T-helper 2 cell treated with Interferon-gamma antibody and Interleukin-4, amounts not matched to agents 5 μg/mL and 100 μg/mL, for 36 hours (primary cell): ENCODE results near the gene CAMKMT.
"Not testable (repeated sequence)": the region's sequence is repeated elsewhere in the genome, so short reads cannot be mapped to it uniquely, and the experiment has no call there.

Experiments used
- DNase-seq: peaks from one replicate; pipeline ENCODE4 v3.0.0; 2021; ENCODE audit warnings: low spot score
- H3K27ac Mint-ChIP-seq: one replicate; pipeline ENCODE4 v1.8.0; 2021; ENCODE audit warnings: mild to moderate bottlenecking, mixed read lengths
- H3K27me3 Mint-ChIP-seq: one replicate; pipeline ENCODE4 v1.8.0; 2021; ENCODE audit warnings: low read depth, mixed read lengths
- H3K36me3 Mint-ChIP-seq: one replicate; pipeline ENCODE4 v1.8.0; 2021; ENCODE audit warnings: low read depth, mixed read lengths
- H3K4me1 Mint-ChIP-seq: one replicate; pipeline ENCODE4 v1.8.0; 2021; ENCODE audit warnings: low read depth, mixed read lengths
- H3K4me3 Mint-ChIP-seq: one replicate; pipeline ENCODE4 v1.8.0; 2022; ENCODE audit warnings: mild to moderate bottlenecking, moderate library complexity, mixed read lengths
- H3K9me3 Mint-ChIP-seq: one replicate; pipeline ENCODE4 v1.8.0; 2021; ENCODE audit warnings: mixed read lengths

The CAMKMT gene

DNA sequence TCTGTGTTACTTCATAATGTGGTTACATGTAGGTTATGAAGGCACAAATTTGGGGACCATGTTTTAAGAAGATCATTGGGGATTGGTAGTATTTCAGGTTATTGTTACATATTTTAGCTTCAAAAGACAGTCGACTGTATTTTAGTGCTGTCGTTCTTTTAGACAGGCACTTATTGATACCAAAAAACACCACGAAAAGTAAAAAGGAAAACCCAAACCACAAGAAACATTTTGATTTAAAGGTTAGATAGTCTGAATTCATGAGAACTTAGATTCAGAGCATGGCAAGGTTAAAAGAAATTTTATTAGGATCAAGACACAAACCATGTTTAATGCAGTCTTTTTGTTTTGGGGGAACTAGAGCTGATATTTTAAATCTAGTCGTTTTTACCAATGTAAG is 209.0 kb downstream of the CAMKMT start:
- H3K9me3 Mint-ChIP-seq: no peaks in the 10 kb centered on the region
- H3K27ac Mint-ChIP-seq: no peak overlapping the region
- no peaks in the 10 kb centered on the region for H3K36me3 Mint-ChIP-seq
- H3K4me3 Mint-ChIP-seq: peak overlapping the region; percentile 6
- peaks cover 3% of the 10 kb centered on the region for H3K27me3 Mint-ChIP-seq
- peaks cover 13% of the 10 kb centered on the region for H3K4me1 Mint-ChIP-seq
- no peak for DNase-seq

DNA sequence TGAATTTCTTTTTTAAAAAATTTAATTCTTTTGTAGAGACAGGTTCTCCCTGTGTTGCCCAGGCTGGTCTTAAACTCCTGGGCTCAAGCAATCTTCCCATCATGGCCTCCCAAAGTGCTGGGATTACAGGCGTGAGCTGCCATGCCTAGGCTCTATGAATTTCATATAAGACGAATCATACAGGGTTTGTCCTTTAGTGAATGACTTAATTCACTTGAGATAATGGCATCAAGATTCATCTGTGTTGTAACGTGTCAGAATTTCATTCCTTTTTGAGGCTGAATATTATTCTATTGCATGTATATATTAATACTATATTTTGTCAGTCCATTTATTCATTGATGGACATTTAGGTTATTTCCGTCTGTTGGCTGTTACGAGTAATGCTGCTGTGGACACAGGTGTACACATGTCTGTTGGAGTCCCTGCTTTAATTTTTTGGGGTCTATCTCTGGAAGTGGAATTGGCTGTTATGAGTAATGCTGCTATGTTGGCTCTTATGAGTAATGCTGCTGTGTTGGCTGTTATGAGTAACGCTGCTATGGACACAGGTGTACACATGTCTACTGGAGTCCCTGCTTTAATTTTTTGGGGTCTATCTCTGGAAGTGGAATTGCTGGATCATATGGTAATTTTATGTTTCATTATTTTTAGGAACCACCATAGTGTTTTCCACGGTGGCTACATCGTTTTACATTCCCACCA is 210.6 kb downstream of the CAMKMT start:
- Mint-ChIP-seq H3K4me1 (peaks cover 13% of the 10 kb centered on the region), H3K9me3 (no peaks in the 10 kb centered on the region), H3K27ac (no peak overlapping the region), H3K36me3 (no peaks in the 10 kb centered on the region), H3K4me3 (no peak overlapping the region), H3K27me3 (peaks cover 3% of the 10 kb centered on the region)
- no peak for DNase-seq

DNA sequence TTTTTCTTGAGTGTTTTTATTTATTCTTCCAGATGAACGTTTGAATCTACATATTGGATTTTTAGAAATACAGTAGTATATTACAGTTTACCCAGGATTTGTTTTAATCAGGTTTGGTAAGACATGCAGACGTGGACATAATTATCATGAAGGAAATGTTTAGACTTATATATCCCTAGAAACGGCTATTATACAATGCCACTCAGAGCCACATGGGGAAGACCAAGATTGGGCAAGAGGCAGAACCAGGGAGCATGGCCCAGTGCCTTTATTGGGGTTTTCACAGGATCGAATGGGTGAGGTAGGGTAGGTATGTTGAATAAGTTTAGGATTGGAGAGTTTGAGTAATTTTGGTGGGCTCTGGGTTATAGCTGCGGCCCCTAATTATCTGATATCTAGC is 212.2 kb downstream of the CAMKMT start:
- Mint-ChIP-seq H3K9me3 (no peaks in the 10 kb centered on the region), H3K27me3 (no peaks in the 10 kb centered on the region), H3K36me3 (no peaks in the 10 kb centered on the region), H3K4me3 (no peak overlapping the region), H3K4me1 (peaks cover 21% of the 10 kb centered on the region), H3K27ac (no peak overlapping the region)
- no peak for DNase-seq

DNA sequence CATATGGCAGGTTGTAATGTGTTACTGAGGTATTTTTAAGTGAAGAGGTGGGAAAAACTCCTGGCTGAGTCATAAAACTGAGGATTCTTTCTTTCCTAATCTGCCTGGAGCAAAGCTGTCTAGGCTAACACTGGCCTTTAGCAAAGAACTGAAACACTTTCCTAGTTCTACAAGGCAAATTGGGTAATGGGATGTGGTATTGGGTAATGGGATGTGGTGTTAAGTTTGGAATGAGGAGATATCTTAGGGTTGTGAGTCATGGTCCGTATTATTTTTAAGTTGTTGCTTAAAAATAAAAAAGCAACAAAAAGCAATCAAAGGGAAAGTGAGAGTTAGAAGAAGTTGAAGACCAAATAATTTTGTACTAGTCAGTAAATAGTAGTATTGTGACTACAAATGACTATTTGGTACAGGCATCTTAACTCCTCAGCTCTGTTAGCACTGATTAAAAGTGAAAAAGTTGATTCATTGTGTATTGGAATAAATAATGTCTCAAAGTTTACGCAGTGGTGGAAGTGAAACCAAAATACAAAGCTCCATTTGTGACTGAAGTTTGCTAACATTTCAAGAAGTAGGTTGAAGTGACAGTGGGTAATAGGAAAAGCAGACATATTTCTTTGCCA is 216.8 kb downstream of the CAMKMT start:
- peak overlapping the region; percentile 42 for H3K4me3 Mint-ChIP-seq
- peak overlapping the region; percentile 1 for H3K27ac Mint-ChIP-seq
- DNase-seq: no peak

DNA sequence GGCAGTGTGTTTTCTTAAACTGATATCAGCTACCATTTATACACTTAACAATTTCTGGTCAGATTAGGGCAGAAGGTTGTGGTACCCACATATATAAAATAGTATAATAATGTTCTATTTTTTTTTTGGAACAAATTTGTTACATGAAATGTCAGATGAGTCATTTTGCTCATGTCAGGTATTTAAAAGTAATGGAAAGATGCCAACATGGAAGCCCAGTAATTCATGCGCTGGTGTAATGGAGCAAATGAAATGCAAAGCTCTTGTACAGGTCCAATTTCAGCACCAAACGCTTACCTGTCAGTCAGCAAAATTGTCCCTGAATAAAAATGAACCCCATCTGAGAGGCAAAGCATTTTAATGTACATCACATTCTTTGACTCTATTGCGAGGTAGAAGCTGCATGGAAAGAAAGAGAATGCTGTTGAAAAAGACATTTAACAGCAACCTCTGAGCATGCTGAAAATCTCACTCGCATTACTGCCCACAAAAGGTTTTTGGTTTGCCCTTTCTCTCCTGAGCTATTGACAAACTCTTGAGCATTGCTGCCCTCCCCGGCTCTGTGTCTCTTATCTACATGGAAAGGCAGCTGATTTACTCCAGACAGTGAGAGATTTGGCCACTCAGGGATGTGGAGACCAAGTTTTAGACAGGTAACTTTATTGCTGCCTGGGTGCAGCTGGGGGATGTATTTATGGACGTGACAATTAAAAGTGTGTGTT is 217.5 kb downstream of the CAMKMT start:
- H3K27ac Mint-ChIP-seq: no peak overlapping the region
- no peaks in the 10 kb centered on the region for H3K27me3 Mint-ChIP-seq
- H3K36me3 Mint-ChIP-seq: no peaks in the 10 kb centered on the region
- no peaks in the 10 kb centered on the region for H3K9me3 Mint-ChIP-seq
- H3K4me1 Mint-ChIP-seq: peaks cover 16% of the 10 kb centered on the region
- peak overlapping the region; percentile 42 for H3K4me3 Mint-ChIP-seq
- DNase-seq: no peak

More for the DNA sequence above, 216.8 kb downstream of the CAMKMT start:
- Mint-ChIP-seq H3K9me3 (no peaks in the 10 kb centered on the region), H3K36me3 (no peaks in the 10 kb centered on the region), H3K27me3 (no peaks in the 10 kb centered on the region), H3K4me1 (peaks cover 16% of the 10 kb centered on the region)

DNA sequence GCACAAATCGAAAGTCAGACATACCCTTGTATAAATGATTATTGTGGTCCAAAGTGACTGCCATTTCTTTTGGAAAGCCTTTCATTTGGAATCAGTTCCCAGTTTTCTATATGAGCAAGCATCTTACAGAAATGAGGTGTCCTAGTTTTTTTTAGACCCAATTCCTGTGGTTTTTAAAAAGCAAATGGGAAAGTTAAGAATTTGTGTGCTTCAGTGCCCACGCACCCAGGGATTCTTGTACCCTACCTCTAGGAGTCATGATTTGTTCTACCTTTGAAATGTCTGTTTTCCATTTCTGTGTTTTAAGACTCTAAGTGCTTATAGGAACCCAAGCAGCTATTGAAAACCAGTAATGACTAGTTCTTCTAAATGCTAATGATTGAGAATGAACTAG is 218.1 kb downstream of the CAMKMT start:
- H3K4me1 Mint-ChIP-seq: peaks cover 16% of the 10 kb centered on the region

DNA sequence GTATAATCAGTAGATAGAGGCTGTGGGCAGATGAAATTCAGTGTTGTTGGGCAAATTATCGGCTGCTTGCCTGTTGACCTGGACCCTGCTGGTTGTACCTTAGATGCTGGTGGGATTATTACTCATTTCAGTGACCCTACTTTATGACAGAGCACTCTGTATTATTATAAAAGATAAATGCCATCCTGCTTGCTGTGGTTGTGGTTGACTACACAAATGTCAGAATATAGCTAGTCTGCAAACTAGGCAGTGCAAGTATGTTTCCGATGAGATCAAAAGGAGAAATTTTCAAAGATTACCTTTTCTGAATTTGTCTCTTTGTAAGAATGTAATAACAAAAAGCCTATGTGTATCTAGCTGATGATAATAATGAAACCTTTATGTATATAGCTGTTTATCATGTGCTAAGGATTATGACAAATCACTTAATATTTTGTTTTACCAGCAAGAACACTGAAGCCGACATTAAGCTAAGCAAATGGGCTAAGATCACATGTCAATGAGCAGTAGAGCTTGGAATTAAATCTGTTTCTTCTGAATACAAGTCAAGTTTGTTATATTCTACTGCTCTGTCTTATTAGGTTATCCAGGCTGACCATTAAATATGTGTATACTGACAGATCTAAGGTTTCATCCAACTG is 219.2 kb downstream of the CAMKMT start:
- Mint-ChIP-seq H3K36me3 (no peaks in the 10 kb centered on the region), H3K9me3 (no peaks in the 10 kb centered on the region), H3K27me3 (no peaks in the 10 kb centered on the region), H3K4me3 (no peak overlapping the region), H3K4me1 (peaks cover 16% of the 10 kb centered on the region), H3K27ac (no peak overlapping the region)
- no peak for DNase-seq

More for the DNA sequence above, 218.1 kb downstream of the CAMKMT start:
- Mint-ChIP-seq H3K36me3 (no peaks in the 10 kb centered on the region), H3K27ac (no peak overlapping the region), H3K27me3 (no peaks in the 10 kb centered on the region), H3K4me3 (no peak overlapping the region), H3K9me3 (no peaks in the 10 kb centered on the region)
- DNase-seq: no peak

DNA sequence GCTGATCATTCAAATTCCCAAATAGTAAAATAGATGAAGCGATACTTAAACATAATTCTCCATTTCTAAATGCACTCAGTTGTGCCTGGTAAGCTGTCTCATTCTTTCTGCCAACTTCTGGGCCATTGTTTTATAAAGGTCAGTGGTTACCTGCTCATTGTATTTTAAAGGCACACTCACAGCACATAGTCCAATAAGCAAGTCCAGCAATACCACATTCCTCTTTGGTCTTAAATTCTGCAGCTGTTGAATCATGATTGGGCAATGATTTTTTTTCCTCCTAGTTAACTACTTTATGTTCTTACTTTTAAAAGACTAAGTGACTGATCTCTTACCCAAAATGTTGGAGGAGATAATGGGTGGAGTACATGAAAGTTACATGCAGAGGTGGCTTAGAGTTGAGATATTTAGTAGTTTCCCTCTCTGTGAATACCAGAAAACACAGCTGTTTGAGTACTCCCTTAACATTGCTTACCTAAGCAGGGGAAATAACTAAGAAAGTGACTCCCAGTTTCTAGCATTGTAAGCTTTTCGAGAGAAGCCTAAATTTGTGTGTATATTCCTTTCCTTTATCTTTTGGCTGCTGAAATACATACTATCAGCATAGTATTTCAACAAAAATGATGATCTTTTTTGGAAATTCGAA is 220.7 kb downstream of the CAMKMT start:
- Mint-ChIP-seq H3K4me3 (no peak overlapping the region), H3K4me1 (peaks cover 17% of the 10 kb centered on the region), H3K27me3 (no peaks in the 10 kb centered on the region), H3K36me3 (peaks cover 2% of the 10 kb centered on the region), H3K27ac (no peak overlapping the region), H3K9me3 (peaks cover 2% of the 10 kb centered on the region)
- no peak for DNase-seq

DNA sequence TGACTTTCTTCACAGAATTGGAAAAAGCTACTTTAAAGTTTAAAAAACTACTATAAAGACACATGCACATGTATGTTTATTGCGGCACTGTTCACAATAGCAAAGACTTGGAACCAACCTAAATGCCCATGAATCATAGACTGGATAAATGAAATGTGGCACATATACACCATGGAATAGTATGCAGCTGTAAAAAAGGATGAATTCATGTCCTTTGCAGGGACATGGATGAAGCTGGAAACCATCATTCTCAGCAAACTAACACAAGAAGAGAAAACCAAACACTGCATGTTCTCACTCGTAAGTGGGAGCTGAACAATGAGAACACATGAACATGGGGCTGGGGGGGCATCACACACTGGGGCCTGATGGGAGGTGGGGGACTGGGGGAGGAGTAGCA is 233.9 kb downstream of the CAMKMT start:
- H3K9me3 Mint-ChIP-seq, H3K27me3 Mint-ChIP-seq, DNase-seq, H3K36me3 Mint-ChIP-seq, H3K4me1 Mint-ChIP-seq, H3K4me3 Mint-ChIP-seq, H3K27ac Mint-ChIP-seq: not testable (repeated sequence)

DNA sequence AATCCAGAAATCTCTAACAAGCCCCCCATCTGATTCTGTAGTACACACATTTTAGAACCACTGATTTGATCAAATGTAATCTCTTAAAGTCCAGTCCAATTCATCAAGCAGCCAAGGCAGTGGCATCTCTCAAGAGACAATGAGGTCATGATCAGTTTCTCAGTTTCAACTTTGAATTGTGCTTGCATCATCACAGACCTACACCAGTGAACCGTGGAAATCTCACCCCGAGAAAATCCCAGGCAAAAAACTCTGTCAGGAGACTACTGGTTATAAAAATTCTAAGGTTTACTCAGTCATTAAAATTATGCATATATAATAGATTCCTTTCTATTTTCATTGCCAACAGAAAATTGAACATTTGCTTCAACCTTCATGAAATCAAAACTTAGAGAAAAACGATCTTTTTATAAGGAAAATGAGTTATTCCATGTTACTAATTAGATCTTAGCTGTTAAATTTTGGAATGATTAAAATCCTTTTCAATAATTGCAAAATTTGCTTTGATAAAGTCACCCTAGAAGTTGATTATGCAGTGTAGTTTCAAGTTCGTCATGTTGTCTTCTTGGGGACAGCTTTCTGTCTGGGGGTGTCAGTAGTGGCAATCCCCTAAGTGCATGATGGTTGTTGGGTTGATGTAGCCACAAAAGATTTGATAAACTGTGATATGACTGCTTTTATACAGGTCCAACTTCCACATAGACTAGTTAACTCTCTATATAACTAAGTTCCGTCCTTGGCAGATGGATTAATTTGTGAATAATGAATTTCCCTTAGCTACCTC is 235.0 kb downstream of the CAMKMT start:
- H3K4me1 Mint-ChIP-seq: peaks cover 2% of the 10 kb centered on the region
- H3K27me3 Mint-ChIP-seq: no peaks in the 10 kb centered on the region
- no peak overlapping the region for H3K4me3 Mint-ChIP-seq
- no peaks in the 10 kb centered on the region for H3K36me3 Mint-ChIP-seq
- H3K9me3 Mint-ChIP-seq: peaks cover 6% of the 10 kb centered on the region
- H3K27ac Mint-ChIP-seq: no peak overlapping the region
- DNase-seq: no peak

DNA sequence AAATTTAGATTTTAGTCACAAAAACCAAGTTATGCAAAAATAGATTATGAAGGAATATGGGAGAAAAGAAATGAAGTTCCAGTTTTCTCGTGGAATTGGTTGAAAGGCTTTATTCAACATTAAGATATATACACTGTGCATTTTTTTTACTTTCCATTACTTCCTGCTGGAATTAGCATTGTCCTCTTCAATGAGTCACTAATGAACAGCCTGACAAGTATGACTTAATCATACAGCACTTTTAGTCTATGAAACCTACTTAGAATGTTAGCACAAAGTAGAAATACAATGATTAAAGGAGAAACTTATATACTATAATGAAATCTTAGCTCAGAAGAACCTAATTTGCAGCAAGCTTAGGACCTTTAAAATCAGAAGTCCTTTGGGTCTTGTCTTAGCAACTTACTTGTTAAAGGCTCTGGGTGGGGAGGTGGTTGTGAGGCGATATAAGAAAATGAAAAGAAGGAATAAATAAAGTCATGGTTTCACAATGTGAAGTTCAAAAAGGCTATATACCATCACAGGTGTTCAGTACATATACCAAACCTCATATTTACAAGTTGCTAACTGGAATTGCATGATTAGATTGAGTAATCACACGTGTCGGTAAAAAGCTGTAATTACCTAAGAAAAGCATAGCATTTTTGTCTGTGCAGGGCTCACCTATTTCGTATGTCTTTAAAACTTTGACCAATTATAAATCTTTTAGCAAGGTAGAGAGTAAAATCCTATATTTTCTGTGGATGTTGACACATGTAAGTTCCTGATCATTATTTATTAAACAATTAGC is 236.8 kb downstream of the CAMKMT start:
- no peak for DNase-seq
- Mint-ChIP-seq H3K36me3 (no peaks in the 10 kb centered on the region), H3K4me1 (peaks cover 2% of the 10 kb centered on the region), H3K4me3 (no peak overlapping the region), H3K27me3 (no peaks in the 10 kb centered on the region), H3K27ac (no peak overlapping the region), H3K9me3 (peaks cover 6% of the 10 kb centered on the region)

DNA sequence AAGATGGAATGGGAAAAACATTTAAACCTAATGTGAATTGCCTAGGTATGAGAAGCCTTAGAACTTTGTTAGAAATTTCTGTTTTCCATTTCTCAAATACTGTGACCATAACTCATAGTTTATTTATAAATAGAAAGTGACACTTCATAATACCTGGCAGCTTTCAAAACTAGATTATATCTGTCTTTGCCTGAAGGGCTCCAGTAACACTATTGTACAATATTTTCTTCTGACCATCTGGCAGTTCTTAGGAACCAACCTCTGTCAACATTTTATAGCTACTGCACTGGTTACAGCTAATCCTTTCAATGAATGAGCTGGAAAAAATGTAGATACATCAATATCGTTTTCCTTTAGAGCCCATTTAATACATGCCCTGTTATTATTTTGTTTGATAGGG is 237.4 kb downstream of the CAMKMT start:
- Mint-ChIP-seq H3K27me3 (no peaks in the 10 kb centered on the region), H3K9me3 (peaks cover 6% of the 10 kb centered on the region), H3K4me1 (peaks cover 2% of the 10 kb centered on the region), H3K4me3 (no peak overlapping the region), H3K27ac (no peak overlapping the region), H3K36me3 (no peaks in the 10 kb centered on the region)
- DNase-seq: no peak
